ENCODE results near the gene CCDC39.

Gene CCDC39

DNA sequence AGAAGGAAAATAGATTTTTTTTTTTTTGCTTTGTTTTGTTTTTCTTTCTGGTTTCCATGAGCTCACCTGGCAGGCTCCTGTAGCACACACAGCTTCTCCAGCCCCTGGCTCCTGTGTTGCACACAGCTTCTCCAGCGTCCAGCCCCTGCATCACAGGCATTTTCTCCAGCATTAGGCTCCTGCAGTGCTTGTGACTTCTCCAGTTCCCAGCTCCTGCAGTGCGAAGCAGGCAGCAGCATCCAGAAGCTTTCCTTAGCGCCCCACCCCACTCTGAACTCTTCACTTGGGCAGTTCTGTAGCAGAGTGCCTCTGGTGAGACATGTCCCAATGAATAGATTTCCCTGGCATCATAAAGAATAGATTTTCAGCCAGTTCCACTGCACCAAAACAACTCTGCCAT, 5.5 kb upstream of the CCDC39 start:
- no peak overlapping the region for H3K4me3 ChIP-seq (ENCODE audit: low read depth, low read length)
- CTCF ChIA-PET, result interaction anchor here (0.6 to 0.7 kb wide), 2 partner anchors 227 to 229 kb away, joined by 3 to 4 read pairs; no protein-coding TSS in a partner anchor
- POLR2A ChIA-PET, result no interaction called here
- TF ChIP-seq, protein P1, sequence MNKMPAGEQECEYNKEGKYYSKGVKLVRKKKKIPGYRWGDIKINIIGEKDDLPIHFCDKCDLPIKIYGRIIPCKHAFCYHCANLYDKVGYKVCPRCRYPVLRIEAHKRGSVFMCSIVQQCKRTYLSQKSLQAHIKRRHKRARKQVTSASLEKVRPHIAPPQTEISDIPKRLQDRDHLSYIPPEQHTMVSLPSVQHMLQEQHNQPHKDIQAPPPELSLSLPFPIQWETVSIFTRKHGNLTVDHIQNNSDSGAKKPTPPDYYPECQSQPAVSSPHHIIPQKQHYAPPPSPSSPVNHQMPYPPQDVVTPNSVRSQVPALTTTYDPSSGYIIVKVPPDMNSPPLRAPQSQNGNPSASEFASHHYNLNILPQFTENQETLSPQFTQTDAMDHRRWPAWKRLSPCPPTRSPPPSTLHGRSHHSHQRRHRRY (tag by site-specific recombination; IDR thresholded peaks at IDR 0.05), result no peak
- TF ChIP-seq ZNF174 (tag by site-specific recombination; IDR thresholded peaks at IDR 0.05) (no peak), ZIC2 (tag by site-specific recombination; IDR thresholded peaks at IDR 0.05) (peak; percentile 33)
- H3K27ac ChIP-seq (ENCODE audit: extremely low read depth, low read depth, low read length), result no peak overlapping the region
- H3K36me3 ChIP-seq (ENCODE audit: control insufficient read depth in 2 of 2, insufficient read depth in 1 of 2, low read length in 2 of 2), result no peaks in the 10 kb centered on the region
- H3K4me1 ChIP-seq (ENCODE audit: control insufficient read depth, insufficient read depth, low read length), result 0 out of 2 replicates have a peak, but pooled peaks cover 2% of the 10 kb centered on the region
- no peaks in the 10 kb centered on the region for H3K9me3 ChIP-seq (ENCODE audit: control insufficient read depth, insufficient read depth, low read depth, low read length)

GRCh38 chr3:180683816-180684215, 4.5 kb upstream of the CCDC39 start:
- CTCF ChIA-PET, result no interaction called here
- POLR2A ChIA-PET, result no interaction called here

DNA sequence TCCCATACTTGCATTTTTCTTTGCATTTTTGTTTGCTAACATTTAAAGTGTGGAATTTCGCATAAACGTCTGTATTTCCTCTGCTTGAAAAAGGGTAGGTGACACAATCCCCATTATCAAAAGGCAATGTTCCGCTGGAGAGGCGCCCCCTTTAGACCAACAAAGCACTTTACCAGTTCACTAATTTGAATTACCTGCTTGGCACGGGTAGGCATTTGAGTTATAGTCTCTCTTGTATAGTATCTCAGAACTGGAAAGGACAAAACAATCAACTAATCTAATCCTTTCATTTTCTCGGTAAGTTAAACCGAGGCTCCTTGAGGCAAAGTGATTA, 775 bp upstream of the CCDC39 start:
- CTCF ChIA-PET, result no interaction called here
- H3K4me1 ChIP-seq (ENCODE audit: control insufficient read depth, insufficient read depth, low read length), result 0 out of 2 replicates have a peak, but pooled peaks cover 2% of the 10 kb centered on the region
- H3K9me3 ChIP-seq (ENCODE audit: control insufficient read depth, insufficient read depth, low read depth, low read length), result no peaks in the 10 kb centered on the region
- H3K36me3 ChIP-seq (ENCODE audit: control insufficient read depth in 2 of 2, insufficient read depth in 1 of 2, low read length in 2 of 2), result no peaks in the 10 kb centered on the region
- peak overlapping the region; percentile 59 for H3K4me3 ChIP-seq (ENCODE audit: low read depth, low read length)
- POLR2A ChIA-PET, result no interaction called here
- peak overlapping the region; percentile 21; the same call in 1 of the 2 replicates for H3K27ac ChIP-seq (ENCODE audit: extremely low read depth, low read depth, low read length)
- TF ChIP-seq ZNF623 (tag by site-specific recombination; IDR thresholded peaks at IDR 0.05), result no peak
- no peak for TF ChIP-seq PRDM1 (tag by site-specific recombination; IDR thresholded peaks at IDR 0.05)
- TF ChIP-seq, protein P2, sequence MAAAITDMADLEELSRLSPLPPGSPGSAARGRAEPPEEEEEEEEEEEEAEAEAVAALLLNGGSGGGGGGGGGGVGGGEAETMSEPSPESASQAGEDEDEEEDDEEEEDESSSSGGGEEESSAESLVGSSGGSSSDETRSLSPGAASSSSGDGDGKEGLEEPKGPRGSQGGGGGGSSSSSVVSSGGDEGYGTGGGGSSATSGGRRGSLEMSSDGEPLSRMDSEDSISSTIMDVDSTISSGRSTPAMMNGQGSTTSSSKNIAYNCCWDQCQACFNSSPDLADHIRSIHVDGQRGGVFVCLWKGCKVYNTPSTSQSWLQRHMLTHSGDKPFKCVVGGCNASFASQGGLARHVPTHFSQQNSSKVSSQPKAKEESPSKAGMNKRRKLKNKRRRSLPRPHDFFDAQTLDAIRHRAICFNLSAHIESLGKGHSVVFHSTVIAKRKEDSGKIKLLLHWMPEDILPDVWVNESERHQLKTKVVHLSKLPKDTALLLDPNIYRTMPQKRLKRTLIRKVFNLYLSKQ (tag by site-specific recombination; IDR thresholded peaks at IDR 0.05; ENCODE audit: borderline replicate concordance), result no peak
- TF ChIP-seq KLF10 (tag by site-specific recombination; IDR thresholded peaks at IDR 0.05), result no peak
- no peak for TF ChIP-seq ZNF239 (tag by site-specific recombination; IDR thresholded peaks at IDR 0.05)
- TF ChIP-seq IKZF3 (tag by site-specific recombination; IDR thresholded peaks at IDR 0.05), result no peak
- TF ChIP-seq ZNF16 (tag by site-specific recombination; IDR thresholded peaks at IDR 0.05; ENCODE audit: low read depth), result no peak
- TF ChIP-seq PRDM6 (tag by site-specific recombination; IDR thresholded peaks at IDR 0.05), result no peak
- no peak for TF ChIP-seq PATZ1 (tag by site-specific recombination; IDR thresholded peaks at IDR 0.05)
- TF ChIP-seq TCF7L2 (IDR thresholded peaks at IDR 0.05; ENCODE audit: borderline replicate concordance, low read depth, low read length), result peak; percentile 23; the same call in 1 of the 2 replicates
- TF ChIP-seq ZNF341 (tag by site-specific recombination; IDR thresholded peaks at IDR 0.05; ENCODE audit: low read depth), result no peak
- TF ChIP-seq HOXD13 (CRISPR knock-in tag; IDR thresholded peaks at IDR 0.05; ENCODE audit: borderline replicate concordance), result no peak

More at GRCh38 chr3:180683816-180684215, 4.5 kb upstream of the CCDC39 start:
- 0 out of 2 replicates have a peak, but pooled peaks cover 2% of the 10 kb centered on the region for H3K4me1 ChIP-seq (ENCODE audit: control insufficient read depth, insufficient read depth, low read length)
- no peak overlapping the region for H3K4me3 ChIP-seq (ENCODE audit: low read depth, low read length)
- H3K36me3 ChIP-seq (ENCODE audit: control insufficient read depth in 2 of 2, insufficient read depth in 1 of 2, low read length in 2 of 2), result no peaks in the 10 kb centered on the region
- TF ChIP-seq, protein P3, sequence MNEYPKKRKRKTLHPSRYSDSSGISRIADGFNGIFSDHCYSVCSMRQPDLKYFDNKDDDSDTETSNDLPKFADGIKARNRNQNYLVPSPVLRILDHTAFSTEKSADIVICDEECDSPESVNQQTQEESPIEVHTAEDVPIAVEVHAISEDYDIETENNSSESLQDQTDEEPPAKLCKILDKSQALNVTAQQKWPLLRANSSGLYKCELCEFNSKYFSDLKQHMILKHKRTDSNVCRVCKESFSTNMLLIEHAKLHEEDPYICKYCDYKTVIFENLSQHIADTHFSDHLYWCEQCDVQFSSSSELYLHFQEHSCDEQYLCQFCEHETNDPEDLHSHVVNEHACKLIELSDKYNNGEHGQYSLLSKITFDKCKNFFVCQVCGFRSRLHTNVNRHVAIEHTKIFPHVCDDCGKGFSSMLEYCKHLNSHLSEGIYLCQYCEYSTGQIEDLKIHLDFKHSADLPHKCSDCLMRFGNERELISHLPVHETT (tag by site-specific recombination; IDR thresholded peaks at IDR 0.05), result no peak
- TF ChIP-seq ZNF24 (tag by site-specific recombination; IDR thresholded peaks at IDR 0.05) (no peak), ZNF37A (tag by site-specific recombination; IDR thresholded peaks at IDR 0.05) (no peak), ZNF777 (tag by site-specific recombination; IDR thresholded peaks at IDR 0.05; ENCODE audit: borderline replicate concordance) (no peak)
- TF ChIP-seq, protein P4, sequence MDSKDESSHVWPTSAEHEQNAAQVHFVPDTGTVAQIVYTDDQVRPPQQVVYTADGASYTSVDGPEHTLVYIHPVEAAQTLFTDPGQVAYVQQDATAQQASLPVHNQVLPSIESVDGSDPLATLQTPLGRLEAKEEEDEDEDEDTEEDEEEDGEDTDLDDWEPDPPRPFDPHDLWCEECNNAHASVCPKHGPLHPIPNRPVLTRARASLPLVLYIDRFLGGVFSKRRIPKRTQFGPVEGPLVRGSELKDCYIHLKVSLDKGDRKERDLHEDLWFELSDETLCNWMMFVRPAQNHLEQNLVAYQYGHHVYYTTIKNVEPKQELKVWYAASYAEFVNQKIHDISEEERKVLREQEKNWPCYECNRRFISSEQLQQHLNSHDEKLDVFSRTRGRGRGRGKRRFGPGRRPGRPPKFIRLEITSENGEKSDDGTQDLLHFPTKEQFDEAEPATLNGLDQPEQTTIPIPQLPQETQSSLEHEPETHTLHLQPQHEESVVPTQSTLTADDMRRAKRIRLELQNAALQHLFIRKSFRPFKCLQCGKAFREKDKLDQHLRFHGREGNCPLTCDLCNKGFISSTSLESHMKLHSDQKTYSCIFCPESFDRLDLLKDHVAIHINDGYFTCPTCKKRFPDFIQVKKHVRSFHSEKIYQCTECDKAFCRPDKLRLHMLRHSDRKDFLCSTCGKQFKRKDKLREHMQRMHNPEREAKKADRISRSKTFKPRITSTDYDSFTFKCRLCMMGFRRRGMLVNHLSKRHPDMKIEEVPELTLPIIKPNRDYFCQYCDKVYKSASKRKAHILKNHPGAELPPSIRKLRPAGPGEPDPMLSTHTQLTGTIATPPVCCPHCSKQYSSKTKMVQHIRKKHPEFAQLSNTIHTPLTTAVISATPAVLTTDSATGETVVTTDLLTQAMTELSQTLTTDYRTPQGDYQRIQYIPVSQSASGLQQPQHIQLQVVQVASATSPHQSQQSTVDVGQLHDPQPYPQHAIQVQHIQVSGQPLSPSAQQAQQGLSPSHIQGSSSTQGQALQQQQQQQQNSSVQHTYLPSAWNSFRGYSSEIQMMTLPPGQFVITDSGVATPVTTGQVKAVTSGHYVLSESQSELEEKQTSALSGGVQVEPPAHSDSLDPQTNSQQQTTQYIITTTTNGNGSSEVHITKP (tag by site-specific recombination; IDR thresholded peaks at IDR 0.05), result no peak
- no peaks in the 10 kb centered on the region for H3K9me3 ChIP-seq (ENCODE audit: control insufficient read depth, insufficient read depth, low read depth, low read length)
- H3K27ac ChIP-seq (ENCODE audit: extremely low read depth, low read depth, low read length), result no peak overlapping the region

All from HEK293 (cell line).